M059J (cell line): ENCODE results near the gene TUB. TPM values are rescaled to one million over a fixed set of nuclear protein-coding genes. Genes with fewer than 3 reads are reported as not detected.

Experiments used
- DNase-seq: peaks from one replicate; pipeline ENCODE4 v3.0.0-alpha.2; 2012; ENCODE audit warnings: low read depth
- total RNA-seq: library from RNA; depleted of rRNA; stranded (reverse); fragments of >200 nt; shearing (Covaris generic); gene quantifications from 2 replicates; pipeline ENCODE4 v1.2.3, GENCODE V29; 2014

Gene TUB
- total RNA-seq, 1 experiment from 2014 or later = 3.0 TPM

DNA sequence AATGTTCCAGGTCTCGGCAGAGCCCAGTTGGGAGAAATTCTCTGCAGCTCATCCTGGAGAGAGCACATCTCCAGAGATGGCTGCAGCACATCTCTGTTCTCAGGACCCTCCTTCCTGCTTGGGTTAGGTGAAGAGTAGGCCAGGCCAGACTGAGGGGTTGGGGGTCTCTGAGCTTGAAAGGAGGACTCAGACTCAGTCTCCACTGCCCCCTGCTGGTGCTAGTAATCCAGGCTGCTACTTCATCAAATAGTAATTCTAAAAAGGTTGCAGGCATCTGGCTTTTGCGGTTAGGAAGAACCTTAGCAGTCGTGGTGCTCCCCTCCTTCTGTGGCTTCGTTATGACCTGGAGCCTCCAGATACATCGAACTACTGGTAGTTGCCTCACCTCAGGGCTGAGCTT lies 9.7 kb downstream of the TUB start:
- no peak for DNase-seq

DNA sequence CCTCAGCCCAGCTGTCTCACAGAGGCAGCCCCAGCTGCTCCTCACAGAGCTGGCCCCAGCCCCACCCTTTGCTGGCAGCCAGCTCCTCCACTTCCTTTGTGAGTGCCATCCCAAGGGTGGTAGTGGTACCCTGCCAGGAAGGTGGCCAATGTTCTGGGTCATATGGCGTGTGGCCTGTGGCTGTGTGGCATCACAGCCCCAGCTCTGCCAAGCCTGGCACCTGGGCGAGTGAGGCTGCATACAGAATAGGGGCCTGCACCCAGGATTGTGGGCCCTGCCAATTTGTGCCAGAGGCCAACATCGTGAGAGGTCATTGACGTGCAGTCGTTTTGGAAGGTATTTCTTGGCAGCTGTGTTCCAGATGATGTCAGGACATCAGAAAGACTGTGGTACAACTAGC lies 10.7 kb downstream of the TUB start:
- DNase-seq = no peak

DNA sequence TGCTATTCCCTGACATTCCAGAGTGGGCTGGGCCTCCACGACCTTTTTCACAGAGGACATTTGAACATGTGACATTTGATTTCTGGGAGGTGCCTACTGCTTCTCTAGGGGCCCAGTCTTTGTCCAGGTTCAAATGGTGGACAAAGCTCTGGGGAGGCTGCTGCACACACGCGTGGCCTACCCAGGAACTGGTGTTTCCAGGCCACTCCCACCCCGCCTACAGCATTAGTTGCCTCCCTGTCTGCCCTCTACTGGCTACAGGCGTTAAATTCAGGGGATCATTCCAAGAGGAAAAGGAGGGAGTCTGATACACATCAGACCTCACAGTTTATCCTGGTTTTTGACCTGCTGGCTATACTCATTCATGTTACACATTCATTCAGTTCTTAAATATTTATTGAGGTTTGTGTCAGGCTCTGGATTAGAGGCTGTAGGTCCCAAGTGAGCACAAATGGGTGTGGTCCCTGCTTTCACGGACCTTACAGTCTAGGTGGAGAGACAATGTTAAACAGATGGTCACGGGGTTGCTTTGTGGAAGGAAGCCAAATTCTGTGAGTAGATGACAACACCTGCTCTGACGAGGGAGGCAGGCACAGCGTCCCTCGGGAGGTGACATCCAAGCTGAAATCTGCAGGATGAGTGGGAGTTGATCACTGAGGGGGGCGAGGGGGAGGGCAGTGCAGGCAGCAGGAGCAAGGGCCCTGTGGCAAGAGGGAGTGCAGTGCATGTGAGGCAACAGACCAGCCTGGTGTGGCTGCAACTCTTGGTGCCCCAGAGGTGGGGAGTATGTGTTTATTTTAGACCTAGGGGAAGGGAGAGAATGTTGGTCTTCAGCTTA lies 11.8 kb downstream of the TUB start:
- DNase-seq = peak; percentile 70

DNA sequence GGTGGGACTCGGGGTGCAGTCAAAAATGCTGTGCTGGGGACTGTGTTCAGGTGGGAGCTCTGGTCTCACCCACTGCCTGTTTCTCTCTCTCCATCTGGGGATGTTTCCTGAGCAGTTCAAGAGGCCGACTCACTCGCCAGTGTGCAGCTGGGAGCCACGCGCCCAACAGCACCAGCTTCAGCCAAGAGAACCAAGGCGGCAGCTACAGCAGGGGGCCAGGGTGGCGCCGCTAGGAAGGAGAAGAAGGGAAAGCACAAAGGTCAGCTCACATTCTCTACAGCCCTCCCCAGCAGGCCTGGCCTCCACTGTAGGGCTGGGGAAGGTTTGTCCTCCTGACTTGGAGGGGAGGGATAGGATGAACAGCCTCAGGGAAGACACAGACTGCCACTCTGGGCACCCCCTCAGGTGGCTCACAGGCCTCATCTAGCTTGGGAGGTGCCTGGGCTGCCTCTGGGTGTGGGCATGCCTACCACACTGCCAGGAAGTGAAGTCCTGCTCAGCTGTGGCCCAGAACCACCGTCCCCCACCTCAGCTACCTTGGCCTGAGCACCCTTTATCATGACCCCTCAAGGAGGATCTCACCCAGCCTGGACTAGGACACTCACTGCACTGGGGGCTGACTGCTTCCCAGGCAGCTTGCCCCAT lies 13.0 kb downstream of the TUB start:
- DNase-seq = no peak

DNA sequence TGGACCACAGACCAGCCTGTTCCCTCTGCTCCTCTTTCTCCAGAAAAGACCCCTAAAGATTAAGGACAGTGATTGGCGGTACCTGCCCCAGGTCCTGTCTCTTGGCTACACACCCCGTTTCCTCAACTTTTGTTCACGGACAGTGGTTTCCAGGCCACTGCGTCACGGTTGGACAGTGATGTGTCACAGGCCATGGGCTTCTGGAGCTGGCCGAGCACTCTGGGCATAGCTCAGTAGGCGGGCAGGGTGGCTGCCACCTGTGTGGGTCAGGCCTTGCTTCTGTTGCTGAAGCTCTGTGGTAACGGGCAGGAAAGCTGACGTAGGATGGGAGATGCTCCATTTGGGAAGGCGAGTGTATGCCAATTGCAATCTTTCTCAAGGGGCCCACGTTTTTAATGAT lies 13.6 kb downstream of the TUB start:
- DNase-seq = no peak

DNA sequence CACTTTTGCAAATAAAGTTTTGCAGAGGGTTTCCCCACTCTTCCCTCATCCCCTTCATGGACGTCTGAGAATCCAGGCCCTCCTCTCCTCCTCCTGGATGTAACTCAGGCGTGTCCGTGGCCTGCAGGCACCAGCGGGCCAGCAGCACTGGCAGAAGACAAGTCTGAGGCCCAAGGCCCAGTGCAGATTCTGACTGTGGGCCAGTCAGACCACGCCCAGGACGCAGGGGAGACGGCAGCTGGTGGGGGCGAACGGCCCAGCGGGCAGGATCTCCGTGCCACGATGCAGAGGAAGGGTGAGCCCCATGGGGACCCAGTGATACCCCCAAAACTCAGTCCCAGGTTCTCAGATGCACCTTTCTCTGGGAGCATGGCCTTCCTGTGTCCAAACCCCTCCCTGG lies 14.4 kb downstream of the TUB start:
- no peak for DNase-seq

DNA sequence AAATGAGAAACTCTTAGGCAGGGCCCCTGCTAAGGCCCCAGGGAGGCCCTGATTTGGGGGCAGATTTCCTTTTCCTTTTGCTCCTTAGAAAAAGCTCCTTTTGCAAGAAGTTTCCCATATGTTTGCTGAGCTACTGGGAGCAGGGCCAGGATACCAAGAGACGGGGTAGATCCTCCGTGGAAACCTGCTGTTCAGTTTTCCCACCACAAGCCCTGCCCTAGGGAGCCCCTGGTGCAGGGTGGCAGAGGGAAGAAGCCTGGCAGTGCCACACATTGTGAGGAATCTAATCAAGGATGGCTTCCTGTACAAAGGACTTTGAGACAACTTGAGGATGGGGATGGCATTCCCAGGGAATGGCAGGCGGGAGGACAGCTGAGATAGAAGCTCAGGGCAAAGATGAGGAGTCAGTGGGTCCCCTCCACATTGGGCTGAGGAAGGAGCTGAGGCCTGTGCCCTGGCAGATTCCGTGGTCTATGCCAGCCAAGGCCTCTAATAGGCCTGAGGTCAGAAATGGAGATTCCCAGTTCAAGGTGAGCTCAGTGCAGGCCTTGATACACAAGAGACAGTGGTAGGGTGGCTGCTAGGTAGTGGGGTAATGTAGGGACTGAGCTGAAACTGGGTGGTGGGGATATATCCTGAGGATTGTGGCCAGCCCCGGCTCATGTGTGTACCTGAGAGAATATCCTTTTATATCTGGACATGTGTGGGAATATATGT lies 15.0 kb downstream of the TUB start:
- no peak for DNase-seq

DNA sequence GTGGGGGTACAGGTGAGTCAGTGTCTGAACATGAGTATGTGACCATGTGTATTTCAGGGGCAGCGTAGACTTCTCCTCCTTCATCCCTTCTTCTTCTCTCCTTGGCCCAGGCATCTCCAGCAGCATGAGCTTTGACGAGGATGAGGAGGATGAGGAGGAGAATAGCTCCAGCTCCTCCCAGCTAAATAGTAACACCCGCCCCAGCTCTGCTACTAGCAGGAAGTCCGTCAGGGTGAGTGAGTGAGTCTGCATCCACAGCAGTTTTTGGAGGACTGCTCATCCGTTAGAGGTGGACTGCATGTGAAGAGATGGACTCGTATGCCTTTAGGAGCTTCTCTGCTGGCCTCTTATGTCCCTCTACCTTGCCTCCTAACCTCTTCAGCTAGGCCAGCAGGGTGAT lies 15.6 kb downstream of the TUB start:
- DNase-seq = no peak

DNA sequence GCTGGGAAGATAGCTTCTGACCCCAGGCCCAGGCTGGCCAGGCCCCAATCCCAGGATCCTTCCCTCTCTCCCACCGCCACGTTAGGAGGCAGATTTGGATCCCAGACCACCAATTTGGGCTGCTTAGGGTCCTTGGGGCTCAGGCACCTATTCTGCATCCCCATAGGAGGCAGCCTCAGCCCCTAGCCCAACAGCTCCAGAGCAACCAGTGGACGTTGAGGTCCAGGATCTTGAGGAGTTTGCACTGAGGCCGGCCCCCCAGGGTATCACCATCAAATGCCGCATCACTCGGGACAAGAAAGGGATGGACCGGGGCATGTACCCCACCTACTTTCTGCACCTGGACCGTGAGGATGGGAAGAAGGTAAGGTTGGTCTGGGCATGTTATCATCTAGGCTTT lies 16.1 kb downstream of the TUB start:
- DNase-seq = no peak

DNA sequence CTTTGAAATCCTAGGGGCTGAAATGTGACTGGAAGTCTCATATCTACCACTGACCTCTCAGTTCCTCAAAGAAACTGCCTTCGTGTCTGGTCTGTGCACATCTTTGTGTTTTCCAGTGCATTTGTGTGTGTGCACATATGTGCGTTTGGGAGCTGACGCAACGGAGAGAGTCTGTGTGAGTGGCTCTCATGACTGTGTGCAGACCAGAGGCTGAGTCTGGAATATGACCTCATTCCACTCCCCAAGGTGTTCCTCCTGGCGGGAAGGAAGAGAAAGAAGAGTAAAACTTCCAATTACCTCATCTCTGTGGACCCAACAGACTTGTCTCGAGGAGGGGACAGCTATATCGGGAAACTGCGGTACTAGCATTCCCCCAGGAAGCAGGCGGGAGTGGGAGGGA lies 16.5 kb downstream of the TUB start:
- DNase-seq = no peak

DNA sequence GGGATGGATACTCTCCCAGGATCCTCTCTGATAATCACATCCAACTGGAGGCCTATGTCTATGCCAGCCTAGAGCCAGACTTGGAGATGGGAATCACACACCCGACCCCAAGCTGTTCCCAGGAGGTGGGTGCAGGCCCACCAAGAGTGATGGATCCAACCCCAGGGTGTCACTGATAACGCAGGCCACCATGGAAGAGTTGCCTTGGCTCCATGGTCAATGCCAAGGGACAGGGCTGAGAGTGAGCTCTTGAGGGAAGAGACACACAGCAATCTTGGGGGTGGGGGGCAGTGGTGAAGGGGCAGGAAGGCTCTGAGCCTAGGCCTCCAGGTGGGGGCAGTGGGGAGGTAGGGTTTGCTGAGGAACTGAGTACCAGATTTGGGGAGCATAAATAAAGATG lies 16.9 kb downstream of the TUB start:
- DNase-seq = no peak

DNA sequence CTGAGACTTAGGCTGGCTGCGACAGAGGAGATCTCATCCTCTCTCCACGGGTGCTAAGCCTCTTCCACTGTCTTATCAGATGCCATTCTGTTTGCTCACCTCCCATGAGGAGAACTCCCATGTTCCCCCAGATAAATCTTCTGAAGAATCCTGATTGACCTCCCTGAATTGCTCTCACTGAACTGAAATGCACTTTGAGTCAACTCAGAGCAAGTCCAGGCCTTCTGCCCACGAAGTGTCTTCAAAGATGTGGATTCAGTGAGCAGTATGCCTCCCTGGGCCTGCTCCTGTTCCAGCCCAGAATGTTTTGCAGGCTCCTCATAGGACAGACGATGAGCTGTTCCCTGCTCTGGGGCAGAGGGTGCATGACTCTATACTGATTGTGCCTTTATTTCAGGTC lies 17.4 kb downstream of the TUB start:
- DNase-seq = no peak

DNA sequence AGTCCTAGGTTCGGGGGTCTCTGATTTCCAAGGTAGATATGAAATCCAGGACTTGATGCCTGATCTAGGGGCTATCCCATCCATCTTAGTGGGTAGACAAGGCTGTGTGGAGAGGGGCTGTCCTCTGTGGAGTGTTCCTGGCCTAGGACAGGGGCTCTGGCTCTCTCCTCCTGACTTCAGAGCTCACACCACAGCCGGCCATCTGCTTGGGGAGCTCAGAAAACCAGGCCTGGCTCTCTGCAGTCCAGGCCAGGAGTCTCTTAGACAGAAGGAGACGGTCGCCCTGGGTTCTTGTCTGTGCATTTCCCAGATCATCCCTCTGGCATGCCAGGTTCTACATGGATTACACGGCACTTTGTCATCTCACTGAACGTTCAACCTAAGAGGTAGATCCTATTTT lies 17.9 kb downstream of the TUB start:
- no peak for DNase-seq

DNA sequence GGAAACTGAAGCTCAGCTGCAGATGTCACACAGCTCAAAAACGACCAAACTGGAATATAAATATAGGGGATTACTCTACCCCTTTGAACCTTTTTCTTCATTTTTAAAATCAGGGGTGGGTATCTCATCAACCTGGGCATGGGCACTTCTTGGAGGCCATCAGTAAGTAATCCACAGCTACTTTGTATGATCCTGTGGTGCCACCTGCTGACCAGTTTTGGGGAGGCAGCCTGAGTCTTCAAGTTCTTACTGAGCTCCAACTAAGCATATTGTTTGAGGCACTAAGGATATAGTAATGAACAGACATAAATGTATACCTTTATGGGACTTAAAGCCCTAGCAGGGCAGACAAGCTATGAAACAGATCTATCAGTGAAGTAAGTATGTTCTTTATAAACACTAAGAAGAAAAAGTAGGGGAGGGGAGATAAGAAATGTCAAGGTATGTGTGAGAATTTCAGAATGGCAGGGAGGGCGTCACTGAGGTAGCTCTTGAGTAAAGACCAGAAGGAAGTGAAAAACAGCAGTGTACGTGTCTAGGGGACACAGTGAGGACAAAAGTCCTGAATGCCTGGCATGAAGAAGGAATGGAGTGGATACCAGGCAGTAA lies 18.4 kb downstream of the TUB start:
- peak; percentile 75 for DNase-seq

DNA sequence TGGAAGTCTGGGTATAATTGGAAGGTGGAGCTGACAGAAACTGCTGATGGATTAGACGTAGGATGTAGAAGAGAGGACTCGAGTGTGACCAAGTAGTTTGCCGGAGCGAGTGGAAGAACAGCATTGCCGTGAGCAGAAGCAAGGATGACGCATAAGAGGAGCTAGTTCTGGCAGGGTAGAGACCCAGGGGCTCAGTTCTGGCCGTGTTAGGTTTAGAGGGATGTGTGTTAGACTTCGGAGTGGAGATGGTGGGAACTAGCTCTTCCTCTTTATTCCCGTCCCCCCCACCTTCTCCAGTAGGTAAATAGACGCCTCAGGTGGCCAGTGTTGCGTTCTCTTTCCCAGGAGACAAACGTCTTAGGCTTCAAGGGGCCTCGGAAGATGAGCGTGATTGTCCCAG lies 19.1 kb downstream of the TUB start:
- DNase-seq = no peak

DNA sequence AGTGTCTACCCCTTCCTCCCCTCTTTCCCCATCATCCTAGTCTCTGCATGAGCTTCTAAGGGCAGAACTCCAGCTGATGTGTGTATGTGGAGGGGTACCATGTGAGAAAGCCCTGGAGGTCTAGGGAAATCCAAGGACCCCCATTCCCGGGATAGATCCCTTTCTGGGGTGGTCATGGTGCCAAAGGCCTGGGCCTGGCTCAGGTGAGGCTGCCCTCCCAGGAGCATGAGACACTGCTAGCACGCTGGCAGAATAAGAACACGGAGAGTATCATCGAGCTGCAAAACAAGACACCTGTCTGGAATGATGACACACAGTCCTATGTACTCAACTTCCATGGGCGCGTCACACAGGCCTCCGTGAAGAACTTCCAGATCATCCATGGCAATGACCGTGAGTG lies 19.6 kb downstream of the TUB start:
- no peak for DNase-seq

DNA sequence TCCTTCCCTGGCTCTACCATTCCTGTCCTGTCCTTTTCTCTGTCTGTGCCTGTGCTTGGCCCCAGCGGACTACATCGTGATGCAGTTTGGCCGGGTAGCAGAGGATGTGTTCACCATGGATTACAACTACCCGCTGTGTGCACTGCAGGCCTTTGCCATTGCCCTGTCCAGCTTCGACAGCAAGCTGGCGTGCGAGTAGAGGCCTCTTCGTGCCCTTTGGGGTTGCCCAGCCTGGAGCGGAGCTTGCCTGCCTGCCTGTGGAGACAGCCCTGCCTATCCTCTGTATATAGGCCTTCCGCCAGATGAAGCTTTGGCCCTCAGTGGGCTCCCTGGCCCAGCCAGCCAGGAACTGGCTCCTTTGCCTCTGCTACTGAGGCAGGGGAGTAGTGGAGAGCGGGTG lies 20.4 kb downstream of the TUB start:
- no peak for DNase-seq

DNA sequence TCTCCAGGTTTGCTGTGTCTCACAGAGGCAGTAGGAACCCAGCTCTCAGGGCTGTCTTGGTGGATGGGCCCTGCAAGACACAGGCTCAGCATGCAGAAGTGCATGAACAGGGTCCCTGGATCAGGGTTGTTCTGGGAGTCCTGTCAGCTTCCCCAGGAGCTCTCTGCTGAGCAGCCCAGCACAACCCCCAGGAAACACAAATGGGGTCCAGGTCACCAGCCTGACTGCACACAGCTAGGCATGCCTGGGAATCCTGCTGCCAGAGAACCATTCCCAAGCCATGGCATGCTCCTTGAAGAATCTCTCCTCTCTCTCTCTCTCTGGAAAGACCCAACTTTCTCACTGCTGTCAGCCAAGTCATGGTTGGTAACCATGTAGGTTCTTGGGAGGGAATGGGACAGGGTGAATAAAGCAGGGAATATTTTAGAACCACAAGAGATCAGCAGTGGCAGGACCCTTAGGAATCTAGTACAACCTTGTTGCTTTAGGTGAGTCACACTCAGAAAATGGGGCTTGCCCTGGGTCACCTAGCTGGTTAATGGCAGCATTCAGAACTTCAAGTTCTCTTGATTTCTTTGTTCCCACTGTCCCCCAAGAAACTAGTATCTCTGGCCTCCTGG lies 21.4 kb downstream of the TUB start:
- no peak for DNase-seq

DNA sequence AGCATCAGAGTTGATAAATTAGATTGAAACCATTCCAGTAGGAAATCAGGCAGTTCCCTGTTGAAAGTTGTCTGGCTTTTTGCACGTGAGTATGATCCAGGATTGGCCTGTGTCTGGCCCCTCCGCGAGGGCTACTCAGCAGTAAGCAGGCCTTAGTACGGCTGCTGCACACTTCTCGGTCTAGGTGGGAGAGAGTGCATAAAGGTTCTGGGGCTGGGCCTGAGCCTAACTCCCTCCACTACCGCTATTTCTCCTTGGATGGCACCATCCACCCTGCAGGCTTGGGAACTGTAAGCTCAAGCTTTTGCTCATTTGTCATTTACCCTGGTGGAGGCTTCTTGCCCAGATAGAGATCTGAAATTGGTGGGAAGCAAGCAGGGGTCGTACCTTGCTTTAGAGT lies 22.0 kb downstream of the TUB start:
- no peak for DNase-seq

DNA sequence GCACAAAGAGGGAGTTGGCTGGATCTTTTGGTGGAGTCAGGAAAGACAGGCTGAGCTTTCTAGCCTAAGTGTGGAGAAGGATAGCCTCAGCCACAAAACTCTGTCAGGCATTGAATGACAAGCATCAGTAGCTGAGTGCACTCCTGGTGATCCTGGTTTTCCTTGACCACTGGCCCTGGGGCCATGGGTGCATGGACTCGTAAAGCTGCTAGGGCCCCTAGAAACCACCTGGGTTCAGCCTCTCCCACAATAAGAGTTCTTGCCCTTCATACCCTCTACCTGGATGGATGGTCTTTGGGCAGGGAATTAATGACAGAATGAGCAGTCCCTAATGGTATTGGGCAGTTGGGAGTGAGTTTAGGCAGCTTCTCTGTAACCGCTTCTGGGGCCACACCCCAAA lies 22.9 kb downstream of the TUB start:
- DNase-seq = no peak

DNA sequence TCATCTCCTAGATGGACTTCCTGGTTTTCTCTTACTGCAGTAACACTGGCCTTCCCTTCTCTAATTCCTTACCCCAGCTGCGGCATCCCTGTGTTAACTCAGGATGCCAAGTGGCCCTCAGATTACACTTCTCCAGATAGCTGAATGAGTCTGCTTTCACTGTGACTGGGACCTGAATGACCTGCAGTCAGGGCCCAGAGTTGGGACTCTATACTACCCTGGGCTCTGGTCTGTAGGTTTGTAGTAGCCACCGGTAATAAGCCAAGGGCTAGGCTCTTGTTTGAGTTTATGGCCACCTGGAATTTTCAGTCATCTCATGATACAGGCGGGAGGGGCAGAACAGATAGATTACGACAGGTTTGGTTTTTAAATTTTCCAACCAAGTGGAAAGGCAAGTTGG lies 24.1 kb downstream of the TUB start:
- DNase-seq = no peak

DNA sequence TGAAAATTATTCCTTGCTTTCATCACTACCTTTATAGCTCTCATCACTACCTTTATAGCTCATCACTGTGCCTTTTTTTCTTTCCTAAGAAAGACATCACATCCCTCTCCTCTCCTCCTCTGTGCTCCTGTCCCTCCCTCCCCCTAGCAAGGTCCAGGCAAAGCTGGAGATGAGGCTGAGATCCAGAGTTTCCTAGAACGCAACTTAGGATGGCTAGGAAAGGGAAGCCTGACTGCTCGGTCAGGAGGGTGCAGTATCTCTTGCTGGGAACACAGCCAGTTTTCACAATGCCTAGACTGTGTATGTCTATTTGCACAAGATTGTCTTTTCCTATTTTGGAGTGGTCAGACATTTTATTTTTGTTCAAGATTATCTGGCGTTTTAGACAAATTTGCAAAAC lies 24.7 kb downstream of the TUB start:
- DNase-seq = no peak
